Tracheal epithelial cell (primary cell): ENCODE measurements around the gene CAV3. TPM values are rescaled to one million over a fixed set of nuclear protein-coding genes. Genes with fewer than 3 reads are reported as not detected.

Experiments
- total RNA-seq: library from RNA; depleted of rRNA; stranded (reverse); fragments of >200 nt; gene quantifications from 2 replicates; pipeline ENCODE4 v1.2.1, GENCODE V29; 2014

The CAV3 gene
- not detected in 2 replicates for total RNA-seq

GRCh38 chr3:8733332-8734094, at the start of gene CAV3:
TSS of gene CAV3 (plus strand) at chr3:8733802. CDS start at chr3:8733877, 75 bp downstream.

GRCh38 chr3:8769088-8769822, 35.7 kb downstream of the CAV3 start, which contains the start of gene OXTR:
TSS of gene OXTR (minus strand) at chr3:8769613. CDS start at chr3:8768187, 1,426 bp downstream.

Other genes starting within 250 kb of the CAV3 start
- gene LMCD1, start 232.0 kb upstream of the CAV3 start, total RNA-seq = 3.4 and 91.1 TPM in 2 replicates
- 0.24 and 0.43 TPM in 2 replicates for gene SSUH2, start 89.0 kb upstream of the CAV3 start, total RNA-seq
- gene OXTR, start 35.8 kb downstream of the CAV3 start, total RNA-seq = under 0.01 and 1.7 TPM in 2 replicates
- gene RAD18, start 229.7 kb downstream of the CAV3 start, total RNA-seq = 6.0 and 7.2 TPM in 2 replicates